Aorta (tissue), 5 donors: ENCODE data around the gene KRT3. TPM values are rescaled to one million over a fixed set of nuclear protein-coding genes. Genes with fewer than 3 reads are reported as not detected.

Experiments used
- ATAC-seq: fragments of 200-7000 bp; cut with Tn5 transposase; one replicate; pipeline ENCODE4 v1.9.1; 2022; ENCODE audit warnings: moderate library complexity; ENCODE audit not compliant: low FRiP score
- DNase-seq, 2 donors: peaks; one replicate each; pipeline ENCODE4 v3.0.0-alpha.2; 2020
- H3K27ac ChIP-seq, 2 donors: one replicate each; pipeline ENCODE4 v1.5.1; 2013; ENCODE audit warnings: low read length in 2 of 2, mild to moderate bottlenecking in 2 of 2, moderate library complexity in 2 of 2, control low read depth in 1 of 2, inconsistent platforms in 1 of 2, low read depth in 1 of 2
- H3K27me3 ChIP-seq, 2 donors: one replicate each; pipeline ENCODE4 v1.6.1; 2013; ENCODE audit warnings: control low read depth in 1 of 2, low read length in 1 of 2, mild to moderate bottlenecking in 1 of 2, moderate library complexity in 1 of 2; ENCODE audit not compliant: insufficient read depth in 2 of 2, control insufficient read depth in 1 of 2
- H3K36me3 ChIP-seq, 2 donors: one replicate each; pipeline ENCODE4 v1.6.1; 2013; ENCODE audit warnings: control low read depth in 1 of 2, low read length in 1 of 2, mild to moderate bottlenecking in 1 of 2; ENCODE audit not compliant: insufficient read depth in 2 of 2, control insufficient read depth in 1 of 2
- H3K4me1 ChIP-seq, 2 donors: one replicate each; pipeline ENCODE4 v1.6.1; 2013; ENCODE audit warnings: low read length in 2 of 2, control low read depth in 1 of 2, mild to moderate bottlenecking in 1 of 2, moderate library complexity in 1 of 2; ENCODE audit not compliant: insufficient read depth in 2 of 2, control insufficient read depth in 1 of 2
- H3K4me3 ChIP-seq, 2 donors: one replicate each; pipeline ENCODE4 v1.5.1; 2013; ENCODE audit warnings: low read length in 2 of 2, control low read depth in 1 of 2, mild to moderate bottlenecking in 1 of 2
- H3K9me3 ChIP-seq: one replicate; pipeline ENCODE4 v1.6.1; 2013; ENCODE audit warnings: mild to moderate bottlenecking, low read length; ENCODE audit not compliant: control insufficient read depth
- WGBS, 2 donors: extraction: QIAGEN DNeasy Blood & Tissue Kit; methylation state at CpG; one replicate each; pipeline ENCODE4 v1.1.7; 2013; 5-methylcytosine and 5-hydroxymethylcytosine counted together
- intact Hi-C, 2 donors: fragments of 100-400 bp; cut with DNase I; formaldehyde crosslinking; loops; one replicate each; pipeline versions ENCODE4 v1.14.2 to v1.15.0; 2022
- polyA plus RNA-seq, 2 donors: library from polyadenylated mRNA; stranded (reverse); fragments of 200-250 nt; gene quantifications; one replicate each; pipeline ENCODE4 v1.2.3, GENCODE V29; 2013
- total RNA-seq, 2 donors: library from RNA; stranded (reverse); fragmentation: NEBNext Ultra II Directional; extraction: Animal tissue kit (Norgen Biotek cat#: 25700); gene quantifications; one replicate each; pipeline ENCODE4 v1.2.1, GENCODE V29; 2021
- donor health status: healthy with polysubstance abuse.
- donor health status: Bipolar disorder and iron deficiency.
- donor health status: DM: no; HTN: no; CAD: no.
- donor health status: DM: no; HTN: no; CAD: no.
- donor health status: DM: yes; HTN: yes; CAD: no.

The KRT3 gene
- total and polyA plus RNA-seq, 4 donors, result not detected

- Histone ChIP-seq H3K36me3 (no peaks in the 10 kb centered on the region), H3K27me3 (no peaks in the 10 kb centered on the region), H3K4me1 (no peaks in the 10 kb centered on the region), H3K27ac (no peak overlapping the region), H3K9me3 (no peaks in the 10 kb centered on the region), H3K4me3 (no peak overlapping the region)
- no peak for ATAC-seq
- DNase-seq, result no peak
- intact Hi-C loops, result no loop called here
Measured at GRCh38 chr12:52769946-52770345, 26.0 kb downstream of the KRT3 start.

- 66 to 69% methylated on average over 3 of the region's 3 CpGs for WGBS, 2 donors
Measured at GRCh38 chr12:52769354-52769753, 26.6 kb downstream of the KRT3 start.

GRCh38 chr12:52768479-52769200, 27.3 kb downstream of the KRT3 start:
- DNase-seq (no peak), ATAC-seq (no peak)
- Histone ChIP-seq H3K27me3 (no peaks in the 10 kb centered on the region), H3K4me3 (no peak overlapping the region), H3K4me1 (no peaks in the 10 kb centered on the region), H3K36me3 (no peaks in the 10 kb centered on the region), H3K27ac (no peak overlapping the region), H3K9me3 (no peaks in the 10 kb centered on the region)
- intact Hi-C loops, result no loop called here
- 83 to 85% methylated on average over 10 of the region's 10 CpGs for WGBS, 2 donors

More at GRCh38 chr12:52769354-52769753, 26.6 kb downstream of the KRT3 start:
- Histone ChIP-seq H3K4me1 (no peaks in the 10 kb centered on the region), H3K27me3 (no peaks in the 10 kb centered on the region), H3K27ac (no peak overlapping the region), H3K9me3 (no peaks in the 10 kb centered on the region), H3K36me3 (no peaks in the 10 kb centered on the region), H3K4me3 (no peak overlapping the region)
- intact Hi-C loops, result no loop called here
- no peak for ATAC-seq
- no peak for DNase-seq

GRCh38 chr12:52767427-52767826, 28.5 kb downstream of the KRT3 start:
- WGBS, 2 donors, result 44 to 46% methylated on average over 3 of the region's 3 CpGs
- ATAC-seq (no peak), DNase-seq (no peak)
- H3K9me3 ChIP-seq, result no peaks in the 10 kb centered on the region
- H3K27me3 ChIP-seq, result no peaks in the 10 kb centered on the region
- no peak overlapping the region for H3K27ac ChIP-seq
- no peaks in the 10 kb centered on the region for H3K4me1 ChIP-seq
- no peaks in the 10 kb centered on the region for H3K36me3 ChIP-seq
- no peak overlapping the region for H3K4me3 ChIP-seq
- intact Hi-C loops, result no loop called here

- Histone ChIP-seq H3K27me3 (no peaks in the 10 kb centered on the region), H3K36me3 (no peaks in the 10 kb centered on the region), H3K27ac (no peak overlapping the region), H3K4me3 (no peak overlapping the region), H3K9me3 (no peaks in the 10 kb centered on the region), H3K4me1 (no peaks in the 10 kb centered on the region)
- 61 to 74% methylated on average over 1 of the region's 1 CpG for WGBS, 2 donors
- intact Hi-C loops, result no loop called here
- ATAC-seq (no peak), DNase-seq (no peak)
Measured at GRCh38 chr12:52767020-52767379, 28.9 kb downstream of the KRT3 start.

- ATAC-seq, result no peak
- intact Hi-C loops, result no loop called here
- 74 to 76% methylated on average over 5 of the region's 5 CpGs for WGBS, 2 donors
- Histone ChIP-seq H3K36me3 (no peaks in the 10 kb centered on the region), H3K9me3 (no peaks in the 10 kb centered on the region), H3K27me3 (no peaks in the 10 kb centered on the region), H3K27ac (no peak overlapping the region), H3K4me3 (no peak overlapping the region), H3K4me1 (no peaks in the 10 kb centered on the region)
- DNase-seq, result no peak
Measured at GRCh38 chr12:52766351-52767019, 29.4 kb downstream of the KRT3 start.

- WGBS, 2 donors, result 75 to 87% methylated on average over 1 of the region's 1 CpG
- DNase-seq (no peak), ATAC-seq (no peak)
- intact Hi-C loops, result no loop called here
- Histone ChIP-seq H3K9me3 (peaks cover under 1% of the 10 kb centered on the region), H3K4me1 (no peaks in the 10 kb centered on the region), H3K36me3 (no peaks in the 10 kb centered on the region), H3K27ac (no peak overlapping the region), H3K4me3 (no peak overlapping the region), H3K27me3 (no peaks in the 10 kb centered on the region)
Measured at GRCh38 chr12:52765702-52766101, 30.2 kb downstream of the KRT3 start.

GRCh38 chr12:52763991-52764390, 31.9 kb downstream of the KRT3 start:
- Histone ChIP-seq H3K4me3 (no peak overlapping the region), H3K9me3 (peaks cover 4% of the 10 kb centered on the region), H3K4me1 (no peaks in the 10 kb centered on the region), H3K27me3 (no peaks in the 10 kb centered on the region), H3K36me3 (no peaks in the 10 kb centered on the region), H3K27ac (no peak overlapping the region)
- DNase-seq (no peak), ATAC-seq (no peak)
- intact Hi-C loops, result no loop called here
- 73 to 77% methylated on average over 2 of the region's 2 CpGs for WGBS, 2 donors

- Histone ChIP-seq H3K4me3 (no peak overlapping the region), H3K9me3 (peaks cover 4% of the 10 kb centered on the region), H3K36me3 (no peaks in the 10 kb centered on the region), H3K27me3 (no peaks in the 10 kb centered on the region), H3K4me1 (no peaks in the 10 kb centered on the region), H3K27ac (no peak overlapping the region)
- 78% methylated on average over 9 of the region's 9 CpGs for WGBS, 2 donors
- ATAC-seq (no peak), DNase-seq (no peak)
- intact Hi-C loops, result no loop called here
Measured at GRCh38 chr12:52763036-52763659, 32.8 kb downstream of the KRT3 start.
